ENCODE measurements around the gene MGAT1.

GRCh38 chr5:180807046-180807445 is 4.4 kb upstream of the MGAT1 start:
- TF ChIP-seq CTCF (IDR thresholded peaks at IDR 0.05): no peak
- TF ChIP-seq POLR2A (IDR thresholded peaks at IDR 0.05): no peak

Measured in lower leg skin (tissue), 3 donors.